ENCODE data around the gene LPCAT3.

The LPCAT3 gene

DNA sequence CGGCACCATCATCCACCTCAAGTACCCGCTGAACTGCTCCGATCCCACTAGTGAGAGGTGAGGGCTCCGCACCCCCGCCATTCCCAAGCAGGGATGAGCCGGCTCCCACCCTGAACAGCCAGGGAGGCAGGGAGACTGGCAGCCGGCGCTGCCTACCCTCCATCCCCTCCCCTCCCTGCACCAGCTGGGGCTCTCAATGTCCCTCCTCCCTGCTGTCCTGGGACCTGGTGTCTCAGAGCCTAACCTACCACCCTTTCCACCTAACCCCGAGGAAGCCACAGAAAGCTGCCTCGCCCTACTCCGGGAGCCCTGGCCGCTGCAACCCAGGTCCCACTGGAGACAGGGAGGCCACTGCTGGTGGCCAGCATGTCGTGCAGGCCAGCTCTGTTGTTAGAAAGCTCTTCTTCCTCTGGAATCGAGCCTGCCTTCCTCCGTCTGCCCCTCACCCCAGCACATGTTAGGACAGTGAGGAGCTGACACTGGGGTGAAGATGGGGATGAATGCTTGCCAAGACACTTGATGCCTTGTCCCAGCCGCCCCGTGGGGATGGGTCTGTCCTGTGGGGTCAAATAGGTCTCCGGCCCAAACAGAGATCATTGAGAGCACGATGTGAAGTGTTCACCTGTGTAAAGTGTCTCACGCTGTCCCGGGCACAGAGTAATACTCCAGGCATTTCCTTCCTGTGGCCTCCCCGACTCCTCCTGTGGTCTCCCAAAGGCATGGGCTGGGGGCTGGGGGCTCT lies 66.0 kb downstream of the LPCAT3 start:
- no peak for ATAC-seq

DNA sequence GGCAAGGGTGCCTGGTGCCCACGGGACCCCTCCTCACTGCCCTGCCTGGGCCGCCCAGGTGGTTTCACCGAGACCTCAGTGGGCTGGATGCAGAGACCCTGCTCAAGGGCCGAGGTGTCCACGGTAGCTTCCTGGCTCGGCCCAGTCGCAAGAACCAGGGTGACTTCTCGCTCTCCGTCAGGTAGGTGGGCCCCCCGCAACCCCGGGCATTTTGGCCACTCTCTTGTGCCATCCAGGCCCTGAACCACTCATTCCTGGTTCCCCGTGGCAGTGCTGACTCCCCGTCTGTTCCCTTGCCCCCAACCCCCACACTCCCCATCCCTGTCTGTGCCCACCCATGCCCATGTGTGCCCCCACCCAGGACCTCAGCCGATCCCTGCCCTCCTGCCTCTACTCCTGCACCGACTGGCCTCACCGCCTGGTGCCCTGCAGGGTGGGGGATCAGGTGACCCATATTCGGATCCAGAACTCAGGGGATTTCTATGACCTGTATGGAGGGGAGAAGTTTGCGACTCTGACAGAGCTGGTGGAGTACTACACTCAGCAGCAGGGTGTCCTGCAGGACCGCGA lies 66.6 kb downstream of the LPCAT3 start:
- peak; percentile 4 to 10 for ATAC-seq

DNA sequence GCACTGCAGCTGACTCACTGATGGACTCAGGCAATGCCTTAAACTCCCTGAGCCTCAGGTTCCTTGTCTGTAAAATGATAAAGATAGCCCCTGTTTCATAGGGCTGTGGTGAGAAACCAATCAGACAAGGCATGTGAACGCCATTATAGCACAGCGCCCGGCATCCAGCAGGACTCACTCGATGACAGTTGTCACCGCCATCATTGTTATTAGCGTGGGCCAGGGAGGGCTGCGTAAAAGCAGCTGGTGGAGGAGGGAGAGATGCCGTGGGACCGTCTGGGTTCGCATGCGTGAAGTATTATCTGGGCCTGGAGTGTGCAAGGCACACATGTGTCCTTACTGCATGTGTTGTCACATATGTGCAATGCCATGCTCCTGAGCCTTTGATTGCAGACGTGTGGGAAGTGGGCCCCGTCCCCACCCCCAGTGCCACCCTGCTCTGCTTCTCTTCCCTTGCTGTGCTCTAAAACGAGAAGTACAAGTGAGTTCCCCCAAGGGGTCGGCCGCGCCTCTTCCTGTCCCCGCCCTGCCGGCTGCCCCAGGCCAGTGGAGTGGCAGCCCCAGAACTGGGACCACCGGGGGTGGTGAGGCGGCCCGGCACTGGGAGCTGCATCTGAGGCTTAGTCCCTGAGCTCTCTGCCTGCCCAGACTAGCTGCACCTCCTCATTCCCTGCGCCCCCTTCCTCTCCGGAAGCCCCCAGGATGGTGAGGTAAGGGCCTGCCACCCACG lies 67.3 kb downstream of the LPCAT3 start, which contains the start of gene PTPN6:
PTPN6 (plus strand) TSS at position 546 of the 730 bp plus-strand sequence; CDS start at position 703, 157 bp downstream.
- ATAC-seq = peak; percentile 25 to 28

DNA sequence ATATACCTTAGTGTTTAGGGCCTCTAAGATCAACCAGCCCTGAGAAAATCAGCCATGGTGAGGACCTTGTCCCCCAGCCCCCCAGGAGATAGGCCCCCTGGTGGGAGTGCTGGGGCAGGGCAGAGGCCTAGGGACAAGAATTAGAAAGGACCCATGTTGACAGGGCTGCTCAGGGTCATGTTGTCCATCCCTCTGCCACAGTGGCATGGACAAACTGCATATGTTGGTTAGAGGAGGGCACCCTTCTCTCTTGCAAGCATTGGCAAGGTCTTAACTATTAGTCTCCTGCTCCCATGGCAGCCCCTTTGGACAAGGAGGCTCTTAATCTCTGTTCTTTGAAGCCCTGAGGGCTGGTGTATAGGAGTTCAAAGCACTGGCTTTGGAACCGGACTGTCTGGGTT lies 67.9 kb downstream of the LPCAT3 start:
- ATAC-seq = no peak

DNA sequence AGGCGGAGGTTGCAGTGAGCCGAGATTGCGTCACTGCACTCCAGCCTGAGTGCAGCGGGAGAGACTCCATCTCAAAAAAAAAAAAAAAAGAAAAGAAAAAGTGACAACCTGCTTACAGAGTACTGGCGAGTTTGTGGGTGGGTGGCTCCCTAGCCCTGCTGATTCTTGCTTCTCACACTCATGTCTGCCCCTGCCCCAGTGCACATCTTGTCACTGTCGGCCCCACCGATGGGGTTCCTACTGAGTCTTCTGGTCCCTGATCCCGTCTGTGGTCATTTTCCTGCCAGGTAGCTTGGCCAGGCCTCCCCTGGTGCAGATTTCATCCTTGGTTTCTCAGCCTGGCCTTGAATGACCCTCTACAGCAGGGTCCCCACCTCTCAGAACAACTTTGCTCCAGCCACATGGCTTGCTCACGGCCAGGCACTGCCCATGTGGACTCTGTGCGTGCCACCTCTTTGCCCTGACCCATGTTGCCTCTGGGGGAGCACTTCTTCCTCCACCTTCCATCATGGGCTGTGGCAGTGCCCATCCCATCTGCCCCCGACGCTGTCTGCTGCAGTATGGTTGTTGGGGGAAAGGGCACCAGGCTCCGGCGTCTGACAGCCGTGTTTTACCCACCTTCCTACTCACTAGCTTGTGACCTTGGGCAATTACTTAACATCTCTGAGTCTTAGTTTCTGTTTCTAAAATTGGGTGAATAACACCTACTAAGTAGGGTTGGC lies 69.2 kb downstream of the LPCAT3 start:
- peak; percentile 30 to 44 for ATAC-seq

DNA sequence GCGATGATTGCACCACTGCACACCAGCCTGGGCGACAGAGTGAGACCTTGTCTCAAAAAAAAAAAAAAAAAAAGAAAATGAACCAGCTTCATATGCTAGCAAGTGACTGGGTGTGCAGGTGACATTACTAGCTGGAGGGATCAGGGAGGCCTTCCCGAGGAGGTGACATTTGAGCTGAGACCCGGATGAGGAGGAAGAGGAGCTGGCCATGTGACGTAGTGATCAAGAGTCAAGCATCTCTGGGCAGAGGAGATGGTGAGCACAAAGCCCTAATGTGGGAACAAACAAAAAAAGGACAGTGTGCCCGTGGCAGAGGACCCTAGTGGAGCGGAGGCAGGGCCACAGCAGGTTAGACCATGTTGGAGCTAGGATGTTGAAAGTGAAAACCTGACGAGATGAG lies 70.7 kb downstream of the LPCAT3 start:
- no peak for ATAC-seq

DNA sequence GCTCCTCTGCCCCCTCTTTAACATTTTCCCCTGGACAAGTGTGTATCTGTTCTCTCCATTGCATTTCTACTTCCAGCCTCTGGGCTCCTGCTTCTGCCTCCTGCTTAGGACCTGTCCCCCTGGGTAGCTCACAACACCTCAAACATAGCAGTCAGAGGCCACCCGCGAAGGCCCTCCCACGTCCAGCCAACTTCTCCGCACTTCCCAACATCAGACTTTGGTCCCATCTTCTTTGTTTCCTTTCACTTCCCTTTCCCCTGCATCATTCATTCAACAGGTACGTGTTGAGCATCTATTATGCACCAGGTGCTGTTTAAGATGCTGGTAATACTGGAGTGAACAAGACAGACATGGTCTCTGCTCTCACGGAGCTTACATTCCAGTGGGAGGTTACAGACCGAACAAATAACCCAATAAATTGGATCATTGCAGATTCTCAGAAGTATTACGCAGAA lies 71.3 kb downstream of the LPCAT3 start:
- ATAC-seq = no peak

DNA sequence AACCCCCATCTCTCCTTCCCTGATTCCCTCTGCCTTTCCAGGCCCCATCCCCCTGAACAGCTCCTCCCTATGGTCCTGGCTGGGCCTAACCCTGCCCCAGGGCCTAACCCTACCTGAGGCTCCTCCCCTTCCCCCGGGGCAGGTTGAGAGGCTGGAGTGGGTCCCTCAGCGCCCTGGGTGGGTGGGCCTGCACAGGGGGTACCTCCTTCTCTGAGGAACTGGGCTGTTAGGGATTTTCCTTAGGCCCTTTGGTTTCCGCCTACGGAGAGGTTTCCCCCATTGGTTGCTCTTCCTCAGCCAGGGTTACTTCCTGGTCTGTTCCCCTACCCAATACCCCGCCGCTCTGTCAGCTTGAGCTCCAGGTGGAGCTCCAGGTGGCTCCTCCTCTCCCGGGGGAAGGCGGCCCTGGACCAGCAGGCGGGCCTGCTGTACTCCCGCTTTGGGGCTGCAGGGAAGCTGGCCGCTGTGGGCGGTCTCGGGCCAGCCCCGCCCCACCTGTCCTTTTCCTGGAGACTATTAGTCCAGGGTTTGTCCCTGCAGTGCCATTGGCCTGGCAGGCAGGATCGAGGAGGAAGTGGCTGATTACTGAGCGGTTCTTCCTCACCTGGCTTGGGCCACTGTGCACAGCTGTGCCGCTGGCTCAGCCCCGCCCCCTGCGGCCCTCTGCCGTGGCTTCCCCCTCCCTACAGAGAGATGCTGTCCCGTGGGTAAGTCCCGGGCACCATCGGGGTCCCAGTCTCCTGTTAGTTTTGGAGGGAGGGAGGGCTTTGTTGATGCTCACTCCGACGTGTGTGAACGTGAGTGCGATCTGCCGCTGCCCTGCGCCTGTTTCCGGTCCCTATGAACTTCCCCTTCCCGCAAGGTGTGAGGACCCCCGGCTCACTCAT lies 72.0 kb downstream of the LPCAT3 start:
- ATAC-seq = no peak

DNA sequence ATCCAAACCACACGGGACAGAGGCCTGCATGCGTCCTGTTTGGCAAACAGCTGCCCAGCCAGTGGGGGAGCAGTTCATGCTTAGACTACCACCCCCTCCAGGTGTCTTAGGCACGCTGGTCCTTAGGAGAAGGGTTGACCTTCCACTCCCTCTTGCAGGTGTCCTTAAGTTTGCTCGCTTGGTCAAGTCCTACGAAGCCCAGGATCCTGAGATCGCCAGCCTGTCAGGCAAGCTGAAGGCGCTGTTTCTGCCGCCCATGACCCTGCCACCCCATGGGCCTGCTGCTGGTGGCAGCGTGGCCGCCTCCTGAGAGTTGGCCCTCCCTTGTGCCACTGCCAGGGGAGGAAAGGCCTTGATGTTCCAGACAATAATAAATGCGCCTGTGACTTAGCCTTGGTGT lies 72.7 kb downstream of the LPCAT3 start:
- no peak for ATAC-seq

DNA sequence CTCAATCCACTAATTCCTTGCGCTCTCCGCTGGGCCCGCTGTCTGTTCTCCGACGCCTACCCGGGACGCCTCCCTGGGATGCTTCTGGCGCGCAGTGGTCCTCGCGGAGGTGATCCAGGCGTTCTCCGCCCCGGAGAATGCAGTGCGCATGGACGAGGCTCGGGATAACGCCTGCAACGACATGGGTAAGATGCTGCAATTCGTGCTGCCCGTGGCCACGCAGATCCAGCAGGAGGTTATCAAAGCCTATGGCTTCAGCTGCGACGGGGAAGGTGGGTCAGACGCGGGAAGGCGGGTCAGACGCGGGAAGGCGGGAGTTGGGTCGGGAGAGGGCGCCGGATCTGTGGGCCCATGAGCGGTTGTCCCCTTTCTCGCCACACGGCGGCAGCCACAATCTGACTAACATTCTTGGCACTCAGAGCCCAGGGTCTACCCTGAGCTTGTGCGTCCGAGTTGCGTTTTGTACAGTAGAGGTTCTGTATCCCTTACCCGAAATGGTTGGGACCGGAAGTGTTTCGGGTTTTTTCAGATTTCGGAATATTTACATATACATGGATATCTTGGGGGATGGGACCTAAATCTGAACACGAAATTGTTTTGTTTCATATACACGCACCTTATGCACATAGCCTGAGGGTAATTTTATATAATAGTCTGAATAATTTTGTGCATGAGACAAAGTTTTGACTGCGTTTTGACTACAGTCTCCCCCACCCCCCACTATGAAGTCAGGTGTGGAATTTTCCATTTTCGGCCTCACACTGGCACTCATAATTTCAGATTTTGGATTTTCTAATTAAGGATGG lies 73.7 kb downstream of the LPCAT3 start:
- ATAC-seq = peak; percentile 47 to 54

DNA sequence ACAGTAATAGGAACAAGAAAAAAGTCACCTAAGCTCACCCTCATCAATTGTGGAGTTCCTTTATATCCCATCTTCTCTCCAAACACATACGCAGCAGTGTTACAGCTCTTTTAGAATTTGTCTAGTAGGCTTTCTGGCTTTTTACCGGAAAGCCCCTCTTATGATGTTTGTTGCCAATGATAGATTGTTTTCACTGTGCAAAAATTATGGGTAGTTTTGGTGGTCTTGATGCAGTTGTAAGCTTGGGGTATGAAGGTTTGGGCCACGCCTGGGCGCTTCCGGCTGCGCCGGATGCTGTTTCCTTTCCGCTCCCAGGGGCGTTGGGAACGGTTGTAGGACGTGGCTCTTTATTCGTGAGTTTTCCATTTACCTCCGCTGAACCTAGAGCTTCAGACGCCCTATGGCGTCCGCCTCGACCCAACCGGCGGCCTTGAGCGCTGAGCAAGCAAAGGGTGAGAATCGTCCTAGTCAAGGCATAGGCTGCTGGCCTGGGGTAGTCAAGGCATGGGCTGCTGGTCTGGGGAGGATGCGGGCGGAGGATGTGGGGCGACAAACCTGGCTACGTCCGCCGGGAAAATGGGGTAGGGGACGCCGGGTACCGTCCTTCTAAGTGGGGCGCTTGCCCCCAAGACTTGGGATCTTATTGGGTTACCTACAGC lies 74.4 kb downstream of the LPCAT3 start, which contains the start of the genes C12orf57 and RNU7-1:
C12orf57 (plus strand) TSS at position 301 of the 659 bp plus-strand sequence; CDS start at position 401, 100 bp downstream.
RNU7-1 (plus strand) TSS at position 95 of the 659 bp plus-strand sequence.
- peak; percentile 70 to 77 for ATAC-seq

DNA sequence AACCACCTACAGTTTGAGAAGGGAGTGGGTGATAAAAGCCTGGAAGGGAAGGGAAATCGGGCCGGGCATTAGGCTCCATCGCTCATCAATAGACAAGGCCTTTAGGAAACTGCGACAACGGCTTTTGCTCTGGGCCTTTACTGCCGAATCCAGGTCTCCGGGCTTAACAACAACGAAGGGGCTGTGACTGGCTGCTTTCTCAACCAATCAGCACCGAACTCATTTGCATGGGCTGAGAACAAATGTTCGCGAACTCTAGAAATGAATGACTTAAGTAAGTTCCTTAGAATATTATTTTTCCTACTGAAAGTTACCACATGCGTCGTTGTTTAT lies 74.9 kb downstream of the LPCAT3 start:
- peak; percentile 47 to 53 for ATAC-seq

DNA sequence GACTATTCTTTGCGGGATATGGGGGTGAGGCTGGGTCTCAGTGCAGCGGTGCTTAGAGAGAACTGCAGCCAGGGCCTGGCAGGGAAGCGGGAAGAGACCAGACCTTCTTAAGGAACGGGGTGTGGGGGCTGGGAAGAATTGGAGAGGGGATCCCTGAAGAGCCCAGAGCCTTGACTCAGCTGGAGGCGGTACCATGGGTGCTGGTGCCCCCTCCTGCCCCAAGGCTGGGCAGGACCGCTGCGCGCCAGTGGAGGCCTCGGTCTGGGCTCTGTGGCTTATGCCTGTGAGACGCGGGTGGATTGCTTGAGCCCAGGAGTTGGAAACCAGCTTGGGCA lies 76.0 kb downstream of the LPCAT3 start:
- no peak for ATAC-seq

DNA sequence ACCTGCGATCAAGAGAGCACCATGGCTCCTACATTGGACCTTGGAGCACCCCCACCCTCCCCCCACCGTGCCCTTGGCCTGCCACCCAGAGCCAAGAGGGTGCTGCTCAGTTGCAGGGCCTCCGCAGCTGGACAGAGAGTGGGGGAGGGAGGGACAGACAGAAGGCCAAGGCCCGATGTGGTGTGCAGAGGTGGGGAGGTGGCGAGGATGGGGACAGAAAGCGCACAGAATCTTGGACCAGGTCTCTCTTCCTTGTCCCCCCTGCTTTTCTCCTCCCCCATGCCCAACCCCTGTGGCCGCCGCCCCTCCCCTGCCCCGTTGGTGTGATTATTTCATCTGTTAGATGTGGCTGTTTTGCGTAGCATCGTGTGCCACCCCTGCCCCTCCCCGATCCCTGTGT lies 76.5 kb downstream of the LPCAT3 start:
- no peak for ATAC-seq

DNA sequence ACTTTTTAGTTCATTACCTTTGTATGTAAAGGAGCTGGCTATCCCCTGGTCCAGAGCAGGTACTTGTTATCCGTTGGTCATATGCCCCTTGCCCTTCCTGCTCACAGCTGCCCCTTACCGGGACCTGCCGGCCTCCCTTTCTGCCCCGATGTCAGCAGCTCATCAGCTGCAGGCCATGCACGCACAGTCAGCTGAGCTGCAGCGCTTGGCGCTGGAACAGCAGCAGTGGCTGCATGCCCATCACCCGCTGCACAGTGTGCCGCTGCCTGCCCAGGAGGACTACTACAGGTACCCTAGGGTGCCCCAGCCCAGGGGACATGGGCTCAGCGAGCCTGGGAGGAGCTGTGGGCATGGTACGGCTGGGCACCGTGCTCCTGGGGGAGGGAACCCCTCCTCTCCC lies 77.0 kb downstream of the LPCAT3 start:
- ATAC-seq = no peak

DNA sequence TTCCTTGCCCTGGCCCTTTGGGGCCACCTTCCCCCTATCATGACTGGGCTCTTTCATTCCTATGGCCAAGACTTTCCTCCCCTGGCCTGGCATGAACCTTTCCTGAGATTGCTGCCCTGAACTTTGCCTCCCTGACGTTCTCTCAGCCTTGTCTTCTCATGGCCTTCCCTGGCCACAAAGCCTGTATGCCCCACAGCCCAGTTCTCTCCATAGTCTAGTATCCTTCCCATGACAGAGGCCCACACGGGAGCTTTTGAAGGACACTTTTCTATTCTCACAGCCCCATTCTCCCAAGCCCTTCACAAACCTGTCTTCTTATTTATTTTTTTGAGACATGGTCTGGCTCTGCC lies 79.1 kb downstream of the LPCAT3 start:
- no peak for ATAC-seq

DNA sequence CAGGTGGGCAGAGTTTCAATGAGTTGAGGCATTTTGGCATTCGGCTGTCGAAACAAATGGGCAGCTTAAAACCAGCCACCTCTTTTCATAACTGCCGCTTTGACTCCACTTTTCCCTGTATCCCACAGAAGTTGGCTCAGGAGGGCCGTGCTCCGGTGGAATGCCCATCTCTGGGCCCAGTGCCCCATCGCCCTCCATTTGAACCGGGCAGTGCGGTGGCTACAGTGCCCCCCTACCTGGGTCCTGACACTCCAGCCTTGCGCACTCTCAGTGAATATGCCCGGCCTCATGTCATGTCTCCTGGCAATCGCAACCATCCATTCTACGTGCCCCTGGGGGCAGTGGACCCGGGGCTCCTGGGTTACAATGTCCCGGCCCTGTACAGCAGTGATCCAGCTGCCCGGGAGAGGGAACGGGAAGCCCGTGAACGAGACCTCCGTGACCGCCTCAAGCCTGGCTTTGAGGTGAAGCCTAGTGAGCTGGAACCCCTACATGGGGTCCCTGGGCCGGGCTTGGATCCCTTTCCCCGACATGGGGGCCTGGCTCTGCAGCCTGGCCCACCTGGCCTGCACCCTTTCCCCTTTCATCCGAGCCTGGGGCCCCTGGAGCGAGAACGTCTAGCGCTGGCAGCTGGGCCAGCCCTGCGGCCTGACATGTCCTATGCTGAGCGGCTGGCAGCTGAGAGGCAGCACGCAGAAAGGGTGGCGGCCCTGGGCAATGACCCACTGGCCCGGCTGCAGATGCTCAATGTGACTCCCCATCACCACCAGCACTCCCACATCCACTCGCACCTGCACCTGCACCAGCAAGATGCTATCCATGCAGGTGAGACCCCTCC lies 79.7 kb downstream of the LPCAT3 start:
- ATAC-seq = no peak

DNA sequence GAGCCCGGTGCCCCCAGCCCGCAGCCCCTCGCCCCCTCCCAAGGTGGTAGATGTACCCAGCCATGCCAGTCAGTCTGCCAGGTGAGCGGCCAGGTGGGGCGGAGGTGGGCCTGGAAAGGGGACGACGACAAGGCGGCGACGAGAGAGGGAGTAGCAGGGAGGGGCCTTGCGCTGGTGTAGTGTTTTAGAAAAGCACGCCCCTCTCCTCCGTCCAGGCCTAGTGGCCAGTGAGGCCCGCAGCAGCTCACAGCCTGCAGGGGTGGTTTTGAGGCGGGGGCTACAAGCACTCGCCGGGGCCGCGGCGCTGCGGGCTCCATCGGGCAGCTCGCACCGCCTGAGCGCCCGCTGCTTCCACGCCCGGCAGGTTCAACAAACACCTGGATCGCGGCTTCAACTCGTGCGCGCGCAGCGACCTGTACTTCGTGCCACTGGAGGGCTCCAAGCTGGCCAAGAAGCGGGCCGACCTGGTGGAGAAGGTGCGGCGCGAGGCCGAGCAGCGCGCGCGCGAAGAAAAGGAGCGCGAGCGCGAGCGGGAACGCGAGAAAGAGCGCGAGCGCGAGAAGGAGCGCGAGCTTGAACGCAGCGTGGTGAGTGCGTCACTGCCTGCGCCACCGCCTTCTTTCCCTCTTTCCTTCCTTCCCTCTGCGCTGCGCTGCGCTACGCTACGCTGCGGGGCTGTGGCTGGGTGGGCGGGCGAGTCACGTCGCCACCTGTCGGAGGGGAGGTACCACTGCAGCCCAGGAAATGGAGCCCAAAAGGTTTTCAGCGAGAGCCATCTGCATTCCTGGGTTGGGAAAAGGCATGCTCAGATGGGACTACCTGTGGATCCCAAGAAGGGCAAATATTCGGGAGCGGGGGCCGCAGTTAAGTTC lies 80.6 kb downstream of the LPCAT3 start:
- peak; percentile 96 to 97 for ATAC-seq

Measured in activated CD4-positive, CD25-positive, alpha-beta regulatory T cell treated with anti-CD3 and anti-CD28 coated beads, Interleukin-2, amount 50 U/mL, for 24 hours (primary cell).